Neural cell (in vitro differentiated cells): ENCODE measurements around the gene MCAT. TPM values are rescaled to one million over a fixed set of nuclear protein-coding genes. Genes with fewer than 3 reads are reported as not detected.

Experiments
- H2AFZ ChIP-seq: fragments of 200-600, 300-800 bp; sonication (generic), shearing (Covaris generic); 2 replicates; pipeline ENCODE4 v1.6.0; 2014; ENCODE audit warnings: low read depth, mild to moderate bottlenecking, antibody characterized with exemption, low read length, moderate library complexity
- H3F3A ChIP-seq: fragments of 200-600 bp; shearing (Covaris generic); 2 replicates; pipeline ENCODE4 v1.6.1; 2016; ENCODE audit warnings: mild to moderate bottlenecking, moderate library complexity, mixed read lengths, antibody characterized with exemption, low read length; ENCODE audit not compliant: insufficient read depth, poor library complexity, severe bottlenecking
- H3K27ac ChIP-seq: fragments of 200-600, 300-800 bp; sonication (generic), shearing (Covaris generic); 2 replicates; pipeline ENCODE4 v1.5.1; 2014; ENCODE audit warnings: mild to moderate bottlenecking, low read length, moderate library complexity
- H3K27me3 ChIP-seq: fragments of 300-800, 200-600 bp; sonication (generic), shearing (Covaris generic); 2 replicates; pipeline ENCODE4 v1.6.0; 2014; ENCODE audit warnings: mild to moderate bottlenecking, low read depth, low read length, moderate library complexity; ENCODE audit not compliant: insufficient read depth
- H3K36me3 ChIP-seq: fragments of 300-800, 200-600 bp; sonication (generic), shearing (Covaris generic); 2 replicates; pipeline ENCODE4 v1.5.1; 2014; ENCODE audit warnings: mild to moderate bottlenecking, antibody characterized with exemption, low read length, moderate library complexity; ENCODE audit not compliant: insufficient read depth
- H3K4me2 ChIP-seq: fragments of 300-800, 200-600 bp; sonication (generic), shearing (Covaris generic); 2 replicates; pipeline ENCODE4 v1.6.0; 2014; ENCODE audit warnings: mild to moderate bottlenecking, low read length
- H3K4me3 ChIP-seq: fragments of 300-800, 200-600 bp; sonication (generic), shearing (Covaris generic); 2 replicates; pipeline ENCODE4 v1.5.1; 2014; ENCODE audit warnings: mild to moderate bottlenecking, low read length, moderate library complexity
- H3K79me2 ChIP-seq: fragments of 200-600 bp; shearing (Covaris generic); replicated peaks from 2 replicates; pipeline ENCODE4 v1.6.0; 2014; ENCODE audit warnings: mild to moderate bottlenecking, low read length, moderate library complexity; ENCODE audit not compliant: insufficient read depth
- H3K9ac ChIP-seq: fragments of 300-800, 200-600 bp; sonication (generic), shearing (Covaris generic); 2 replicates; pipeline ENCODE4 v1.6.1; 2016; ENCODE audit warnings: mild to moderate bottlenecking, low read length, mixed read lengths
- H3K9me2 ChIP-seq: fragments of 200-600 bp; shearing (Covaris generic); 2 replicates; pipeline ENCODE4 v1.6.1; 2016; ENCODE audit warnings: mild to moderate bottlenecking, low read length, mixed read lengths; ENCODE audit not compliant: insufficient read depth
- H3K9me3 ChIP-seq: fragments of 200-600, 300-800 bp; sonication (generic), shearing (Covaris generic); 2 replicates; pipeline ENCODE4 v1.6.1; 2016; ENCODE audit warnings: mild to moderate bottlenecking, mixed run types, low read length, moderate library complexity, mixed read lengths
- H4K20me1 ChIP-seq: fragments of 200-600 bp; shearing (Covaris generic); 2 replicates; pipeline ENCODE4 v1.6.1; 2016; ENCODE audit warnings: mild to moderate bottlenecking, mixed run types; ENCODE audit not compliant: insufficient read depth
- CTCF ChIP-seq: fragments of 450-650 bp; IDR thresholded peaks from 2 replicates; pipeline ENCODE4 v1.5.1; 2014; ENCODE audit warnings: antibody characterized with exemption, mild to moderate bottlenecking, moderate library complexity; ENCODE audit not compliant: poor library complexity, severe bottlenecking
- EP300 ChIP-seq: fragments of 450-650 bp; conservative IDR thresholded peaks from 2 replicates; pipeline ENCODE4 v1.6.1; 2014; ENCODE audit warnings: antibody characterized with exemption, mild to moderate bottlenecking, moderate library complexity; ENCODE audit not compliant: poor library complexity, severe bottlenecking
- EZH2 ChIP-seq: fragments of 200-600, 300-800 bp; shearing (Covaris generic), sonication (generic); IDR thresholded peaks from 2 replicates; pipeline ENCODE4 v1.6.1; 2014; ENCODE audit warnings: antibody characterized with exemption, low read length, borderline replicate concordance, mild to moderate bottlenecking; ENCODE audit not compliant: insufficient read depth, poor library complexity, severe bottlenecking
- MXI1 ChIP-seq: fragments of 450-650 bp; conservative IDR thresholded peaks from 2 replicates; pipeline ENCODE4 v1.6.1; 2014; ENCODE audit warnings: antibody characterized with exemption, mild to moderate bottlenecking; ENCODE audit not compliant: poor library complexity, severe bottlenecking
- POLR2AphosphoS5 ChIP-seq: IDR thresholded peaks from 2 replicates; pipeline ENCODE4 v1.6.1; 2012
- RAD21 ChIP-seq: fragments of 450-650 bp; conservative IDR thresholded peaks from 2 replicates; pipeline ENCODE4 v1.6.1; 2014; ENCODE audit warnings: antibody characterized with exemption, mild to moderate bottlenecking, moderate library complexity
- REST ChIP-seq: IDR thresholded peaks from 2 replicates; pipeline ENCODE4 v1.6.1; 2012; ENCODE audit warnings: borderline replicate concordance
- SMC3 ChIP-seq: fragments of 450-650 bp; conservative IDR thresholded peaks from 2 replicates; pipeline ENCODE4 v1.6.1; 2014; ENCODE audit warnings: antibody characterized with exemption, mild to moderate bottlenecking, moderate library complexity; ENCODE audit not compliant: poor library complexity
- TAF1 ChIP-seq: IDR thresholded peaks from 2 replicates; pipeline ENCODE4 v1.6.1; 2012; ENCODE audit warnings: low read depth
- polyA plus RNA-seq: library from polyadenylated mRNA; depleted of rRNA; stranded (reverse); fragments of >200 nt; gene quantifications from 2 replicates; pipeline ENCODE4 v1.2.3, GENCODE V29; 2014

Gene MCAT
- polyA plus RNA-seq, 1 donor from 2014 or later = 46.8 TPM

- Histone ChIP-seq H3K79me2 (no peaks in the 10 kb centered on the region), H3K27ac (no peak overlapping the region), H3F3A (no peaks in the 10 kb centered on the region), H3K9me3 (no peaks in the 10 kb centered on the region), H4K20me1 (no peaks in the 10 kb centered on the region), H2AFZ (no peak overlapping the region), H3K27me3 (peaks cover 16% of the 10 kb centered on the region), H3K36me3 (no peaks in the 10 kb centered on the region), H3K4me3 (no peak overlapping the region), H3K9me2 (no peaks in the 10 kb centered on the region), H3K4me2 (no peak overlapping the region), H3K9ac (no peak overlapping the region)
- TF ChIP-seq EP300 = no peak
- TF ChIP-seq POLR2AphosphoS5 = no peak
- no peak for TF ChIP-seq RAD21
- TF ChIP-seq CTCF = no peak
- no peak for TF ChIP-seq REST
- TF ChIP-seq EZH2 = no peak
- TF ChIP-seq MXI1 = no peak
- no peak for TF ChIP-seq TAF1
- TF ChIP-seq SMC3 = no peak
Observed at GRCh38 chr22:43155789-43156188, 12.6 kb upstream of the MCAT start.

- Histone ChIP-seq H3K27ac (no peak overlapping the region), H3K9me3 (no peaks in the 10 kb centered on the region), H3K9me2 (no peaks in the 10 kb centered on the region), H3K79me2 (no peaks in the 10 kb centered on the region), H3K27me3 (peaks cover 16% of the 10 kb centered on the region), H3K9ac (no peak overlapping the region), H2AFZ (no peak overlapping the region), H3F3A (no peaks in the 10 kb centered on the region), H3K4me3 (no peak overlapping the region), H3K36me3 (no peaks in the 10 kb centered on the region), H3K4me2 (no peak overlapping the region), H4K20me1 (no peaks in the 10 kb centered on the region)
- TF ChIP-seq SMC3 (no peak), RAD21 (no peak), REST (no peak), TAF1 (no peak), CTCF (no peak), EP300 (no peak), MXI1 (no peak), POLR2AphosphoS5 (no peak), EZH2 (no peak)
Observed at GRCh38 chr22:43154887-43155536, 11.8 kb upstream of the MCAT start.
